Measurements from ENCODE around the gene DDX24.
"Not testable (repeated sequence)": the region's sequence is repeated elsewhere in the genome, so short reads cannot be mapped to it uniquely, and the experiment has no call there.

DDX24 gene

GRCh38 chr14:94079891-94080620, 946 bp downstream of the DDX24 start:
- peak in 1 of 2 donors; percentile 35 for DNase-seq

GRCh38 chr14:94077823-94078222, 3.2 kb downstream of the DDX24 start:
- no peak for DNase-seq

DNA sequence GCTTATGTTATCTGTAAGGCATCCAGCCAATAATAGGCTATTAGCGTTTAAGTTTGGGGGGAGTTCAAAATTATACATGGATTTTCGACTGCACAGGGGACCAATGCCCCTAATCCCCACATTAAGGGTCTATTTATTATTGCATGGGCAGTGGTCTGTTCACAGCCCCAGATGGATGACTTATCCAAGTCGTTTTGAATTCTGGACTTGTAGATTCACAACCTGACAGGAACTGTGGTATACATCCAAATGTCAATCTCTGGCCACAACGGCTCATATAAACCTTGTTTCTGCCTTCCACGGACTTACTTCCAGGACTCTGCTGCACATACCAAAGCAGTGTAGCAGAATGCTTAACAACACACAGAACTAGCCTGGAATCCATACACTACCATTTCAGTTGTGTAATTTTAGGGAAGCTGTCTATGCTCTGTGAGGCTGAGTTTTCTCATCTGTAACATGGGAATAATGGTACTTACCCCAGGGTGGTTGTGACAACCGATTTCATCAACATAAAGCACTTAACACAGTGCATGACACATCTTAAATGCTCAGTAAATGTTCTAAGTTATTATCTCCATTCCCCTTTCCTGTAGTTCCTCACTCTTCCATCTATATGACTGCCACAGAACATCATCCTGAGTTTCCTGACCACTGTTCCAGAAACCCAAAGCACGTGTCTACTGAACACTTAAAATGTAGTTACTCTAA, 3.7 kb downstream of the DDX24 start:
- no peak for DNase-seq

DNA sequence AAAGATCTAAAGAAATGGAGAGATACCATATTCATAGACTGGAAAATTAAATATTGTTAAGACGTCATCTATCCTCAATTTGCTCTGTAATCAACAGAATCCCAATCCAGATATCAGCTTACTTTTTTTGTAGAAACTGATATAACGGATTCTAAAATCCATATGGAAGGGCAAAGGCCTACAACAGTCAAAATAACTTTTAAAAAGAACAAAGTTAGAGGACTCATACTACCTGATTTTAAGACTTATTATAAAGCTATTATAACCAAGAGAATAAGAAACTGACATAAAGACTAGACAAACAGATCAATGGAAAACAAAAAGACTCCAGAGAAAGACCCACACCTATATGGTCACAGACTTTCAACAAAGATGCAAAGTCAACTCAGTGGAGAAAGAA, 6.0 kb downstream of the DDX24 start:
- DNase-seq: no peak

GRCh38 chr14:94074534-94074933, 6.5 kb downstream of the DDX24 start:
- DNase-seq: no peak

DNA sequence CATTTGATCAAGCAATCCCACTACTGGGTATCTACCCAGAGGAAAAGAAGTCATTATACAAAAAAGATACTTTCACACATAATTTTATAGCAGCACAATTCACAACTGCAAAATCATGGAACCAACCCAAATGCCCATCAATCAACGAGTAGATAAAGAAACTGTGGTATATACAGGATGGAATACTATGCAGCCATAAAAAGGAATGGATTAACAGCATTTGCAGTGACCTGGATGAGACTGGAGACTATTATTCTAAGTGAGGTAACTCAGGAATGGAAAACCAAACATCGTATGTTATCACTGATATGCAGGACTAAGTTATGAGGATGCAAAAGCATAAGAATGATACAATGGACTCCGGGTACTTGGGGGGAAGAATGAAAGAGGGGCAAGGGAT, 8.9 kb downstream of the DDX24 start:
- DNase-seq: not testable (repeated sequence)

- no peak for DNase-seq
Observed at GRCh38 chr14:94066089-94066676, 14.8 kb downstream of the DDX24 start.

DNA sequence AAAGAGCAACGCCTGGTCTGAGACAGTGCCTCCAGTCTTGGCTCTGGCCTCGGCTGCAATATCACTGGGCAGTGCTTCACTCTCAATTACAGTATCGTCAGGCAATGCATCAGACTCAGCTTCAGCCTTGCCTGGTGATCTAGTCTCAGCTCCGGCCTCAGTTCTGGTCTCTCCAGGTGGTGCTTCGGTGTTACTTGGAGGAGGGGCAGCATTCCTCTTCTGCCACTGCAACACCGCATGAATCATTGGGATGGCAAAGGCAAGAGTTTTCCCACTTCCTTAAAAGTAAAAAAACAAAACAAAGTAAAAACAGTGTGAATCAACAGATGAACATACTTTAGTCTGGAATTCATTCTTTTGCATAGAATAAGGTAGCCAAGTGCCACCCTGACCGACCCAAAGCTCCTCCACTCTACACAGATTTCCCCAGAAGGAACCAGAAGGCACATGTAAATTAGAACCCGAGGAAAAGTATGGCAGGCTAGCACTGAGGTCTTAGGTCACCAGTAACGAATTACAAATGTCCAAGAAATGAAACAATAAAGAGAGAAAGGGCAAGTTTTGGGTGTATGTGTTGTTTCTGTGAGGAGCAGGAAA, 18.6 kb downstream of the DDX24 start:
- DNase-seq: no peak

- no peak for DNase-seq
Observed at GRCh38 chr14:94059998-94060397, 21.0 kb downstream of the DDX24 start.

- DNase-seq: no peak
Observed at GRCh38 chr14:94058674-94059138, 22.3 kb downstream of the DDX24 start.

DNA sequence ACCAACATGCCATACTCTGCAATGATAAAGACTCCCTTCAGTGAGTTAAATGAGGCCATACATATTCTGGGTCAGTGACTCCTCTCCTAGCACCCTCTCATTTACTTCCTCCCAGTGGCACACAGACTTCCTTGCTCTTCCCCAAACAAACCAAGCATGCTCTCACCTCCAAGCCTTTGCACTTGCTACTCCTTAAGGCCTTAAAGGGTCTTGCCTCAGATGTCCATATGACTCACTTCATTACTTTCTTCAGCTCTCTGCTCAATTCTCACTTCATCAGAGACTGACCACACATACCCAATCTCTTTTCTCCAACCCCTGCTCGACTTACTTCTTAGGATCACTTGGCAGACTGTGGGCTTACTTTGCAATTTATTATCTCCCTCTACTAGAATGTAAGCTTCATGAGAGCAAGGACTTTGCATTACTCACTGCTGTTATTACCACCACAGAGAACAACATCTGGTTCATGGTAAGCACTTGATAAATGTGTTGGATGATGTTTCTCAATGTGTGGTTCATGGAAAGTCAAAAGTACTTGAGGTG, 22.8 kb downstream of the DDX24 start:
- DNase-seq: no peak

DNA sequence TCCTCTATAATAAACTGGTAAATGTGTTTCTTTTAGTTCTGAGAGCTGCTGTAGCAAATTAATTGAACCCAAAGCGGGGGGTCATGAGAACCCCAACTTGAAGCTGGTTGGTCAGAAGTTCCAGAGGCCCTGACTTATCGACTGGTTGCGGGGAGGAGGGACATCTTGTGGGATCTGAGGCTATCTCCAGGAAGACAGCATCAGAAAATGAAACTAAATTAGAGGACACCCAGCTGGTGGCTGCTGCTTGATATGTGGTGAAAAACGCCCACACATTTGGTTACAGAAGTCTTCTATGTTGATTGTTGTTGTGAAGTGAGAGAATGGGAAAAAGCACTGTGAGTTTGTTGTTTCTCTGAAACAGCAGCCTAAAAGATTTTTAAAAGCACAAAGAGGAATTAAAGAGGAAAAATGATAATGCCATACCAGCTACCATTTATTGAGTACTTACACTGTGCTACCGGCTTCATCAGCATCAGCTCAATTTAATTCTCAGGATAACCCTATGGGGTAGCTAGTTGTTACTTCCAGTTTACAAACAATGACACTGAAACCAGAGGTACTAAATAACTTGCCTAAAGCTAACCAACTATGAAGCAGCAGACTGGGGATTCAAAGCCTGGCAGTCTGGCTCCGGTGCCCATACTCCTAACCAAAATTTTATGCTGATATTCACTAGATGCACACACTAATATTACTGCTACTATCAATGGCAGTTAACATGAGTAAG, 24.3 kb downstream of the DDX24 start:
- peak in 1 of 2 donors; percentile 46 for DNase-seq

DNA sequence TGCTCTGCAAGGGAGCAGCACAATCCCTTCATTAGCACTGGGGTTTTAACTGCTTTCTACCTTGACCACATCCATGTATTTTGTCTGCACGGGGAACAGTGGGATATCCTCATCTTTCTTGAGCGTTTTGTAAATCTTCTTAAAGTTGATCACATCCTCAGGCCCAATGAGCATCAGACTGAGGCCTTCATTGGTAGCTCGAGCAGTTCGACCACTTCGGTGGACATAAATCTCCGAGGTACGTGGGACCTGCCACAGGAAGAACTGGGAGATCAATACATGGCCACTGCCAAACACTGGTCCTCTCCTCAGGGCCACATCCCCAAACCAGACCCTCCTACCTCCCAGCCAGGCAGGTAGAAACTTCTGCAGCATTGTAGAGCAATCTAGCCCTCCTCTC, 26.1 kb downstream of the DDX24 start:
- DNase-seq: no peak

DNA sequence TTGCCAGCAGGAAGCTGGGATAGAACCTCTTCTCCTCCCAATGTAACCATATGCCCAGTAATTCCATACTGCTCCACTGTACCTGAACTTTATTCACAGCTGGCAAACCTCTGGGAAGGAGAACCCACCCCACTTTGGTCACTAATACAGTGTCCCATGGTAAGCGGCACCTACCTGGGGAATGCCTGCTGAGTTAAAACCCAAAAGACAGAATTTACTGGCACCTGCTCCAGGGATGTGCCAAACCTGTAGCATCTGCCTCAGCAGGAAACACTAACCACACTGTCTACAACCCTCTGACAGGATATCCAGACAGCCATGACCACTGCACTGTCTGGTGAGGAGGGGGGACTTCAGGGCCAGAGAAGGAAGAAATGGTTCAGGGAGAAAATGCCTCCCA, 26.6 kb downstream of the DDX24 start:
- DNase-seq: no peak

- no peak for DNase-seq
Observed at GRCh38 chr14:94052662-94053061, 28.3 kb downstream of the DDX24 start.

GRCh38 chr14:94052199-94052598, 28.8 kb downstream of the DDX24 start:
- DNase-seq: no peak

GRCh38 chr14:94051779-94052178, 29.2 kb downstream of the DDX24 start:
- no peak for DNase-seq

DNA sequence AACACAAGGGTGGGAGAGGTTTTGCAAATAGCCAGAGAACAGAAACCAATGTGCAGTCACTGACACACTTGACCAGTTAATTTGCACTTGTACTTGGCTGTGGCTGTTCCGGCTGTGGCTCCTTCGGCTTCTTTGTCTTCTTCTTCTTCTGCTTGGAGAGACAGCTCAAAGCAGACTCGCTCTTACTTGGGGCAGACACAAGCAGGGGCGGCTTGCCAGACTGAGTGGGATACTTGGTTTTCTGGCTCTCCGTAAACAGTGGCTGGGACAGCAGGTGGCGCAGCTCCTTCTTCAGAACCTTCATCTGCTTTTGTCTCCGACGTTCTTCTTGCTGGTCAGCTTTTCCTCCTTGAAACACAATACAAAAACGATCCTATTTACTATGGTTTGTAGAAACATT, 29.9 kb downstream of the DDX24 start:
- DNase-seq: peak in 1 of 2 donors; percentile 10

DNA sequence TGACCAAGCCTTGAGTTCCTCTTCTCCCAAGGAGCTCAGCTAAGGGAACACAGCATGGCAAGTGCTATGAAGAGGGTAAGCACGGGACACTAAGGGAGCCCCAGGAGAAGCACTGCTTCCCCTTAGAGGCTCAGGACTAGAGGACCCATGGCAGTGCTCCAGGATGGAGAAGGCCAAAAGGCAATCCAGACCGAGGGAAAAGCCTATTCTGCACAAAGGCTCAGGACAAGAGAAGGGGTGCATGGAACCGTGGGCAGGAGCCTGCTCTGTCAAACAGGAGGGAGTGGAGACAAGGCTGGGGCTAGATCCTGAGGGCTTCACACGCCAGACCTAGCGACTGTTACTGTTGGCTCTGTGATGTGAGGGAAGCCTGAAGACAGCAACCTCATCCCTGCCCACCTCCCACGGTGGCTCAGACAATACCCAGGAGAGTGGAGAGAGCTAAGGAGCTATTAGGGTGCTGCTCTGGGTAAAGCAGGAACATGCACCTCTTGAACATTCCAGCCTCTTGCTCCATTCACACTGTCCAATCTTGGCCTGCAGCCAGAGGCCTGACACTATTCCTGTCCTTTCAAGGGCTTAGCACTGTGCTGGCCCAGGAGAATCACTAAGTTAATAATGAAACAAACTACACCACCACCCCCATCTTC, 30.6 kb downstream of the DDX24 start:
- DNase-seq: peak in 1 of 2 donors; percentile 8

- no peak for DNase-seq
Observed at GRCh38 chr14:94049625-94050023, 31.4 kb downstream of the DDX24 start.

- no peak for DNase-seq
Observed at GRCh38 chr14:94048691-94049624, 32.0 kb downstream of the DDX24 start.

Data from CD4-positive, alpha-beta T cell treated with Interleukin-4 for 1 hour (primary cell).